Neutrophil (primary cell): ENCODE results near the gene ZNF217.
"Not testable (repeated sequence)": the region's sequence is repeated elsewhere in the genome, so short reads cannot be mapped to it uniquely, and the experiment has no call there.

Experiments
- H3K27ac ChIP-seq: fragments of 200-600 bp; sonication (generic); 2 replicates; pipeline ENCODE4 v1.5.1; 2016; ENCODE audit warnings: mild to moderate bottlenecking, moderate library complexity
- H3K27me3 ChIP-seq: fragments of 200-600 bp; sonication (generic); 2 replicates; pipeline ENCODE4 v1.6.0; 2016; ENCODE audit warnings: mild to moderate bottlenecking
- H3K36me3 ChIP-seq: fragments of 200-600 bp; sonication (generic); 2 replicates; pipeline ENCODE4 v1.5.1; 2017
- H3K4me1 ChIP-seq, 2 experiments: fragments of 200-600 bp in 1 of 2; sonication (generic) in 1 of 2; 1 replicate in 1 of 2; 2 replicates in 1 of 2; pipeline versions ENCODE4 v1.5.1 to v1.6.1; 2013 to 2016; ENCODE audit warnings: low read depth in 1 of 2, low read length in 1 of 2, mild to moderate bottlenecking in 1 of 2, moderate library complexity in 1 of 2; ENCODE audit not compliant: control insufficient read depth in 1 of 2, insufficient read depth in 1 of 2
- H3K4me3 ChIP-seq, 2 experiments: fragments of 200-600 bp in 1 of 2; sonication (generic) in 1 of 2; 1 replicate in 1 of 2; 2 replicates in 1 of 2; pipeline ENCODE4 v1.5.1; 2013 to 2016; ENCODE audit warnings: low read depth in 1 of 2, low read length in 1 of 2, mild to moderate bottlenecking in 1 of 2, moderate library complexity in 1 of 2
- H3K9me3 ChIP-seq: fragments of 200-600 bp; sonication (generic); 2 replicates; pipeline ENCODE4 v1.5.1; 2016
- CTCF ChIP-seq: fragments of 200-600 bp; sonication (generic); IDR thresholded peaks from 2 replicates; pipeline ENCODE4 v1.5.1; 2016; ENCODE audit warnings: antibody characterized with exemption

The ZNF217 gene

GRCh38 chr20:53622247-53623133 is 28.9 kb upstream of the ZNF217 start:
- TF ChIP-seq CTCF, result no peak
- Histone ChIP-seq H3K4me3 (peak overlapping the region; percentile 43 to 58), H3K27me3 (no peaks in the 10 kb centered on the region), H3K36me3 (no peaks in the 10 kb centered on the region), H3K4me1 (peaks cover 61 to 74% of the 10 kb centered on the region in 2 experiments), H3K9me3 (no peaks in the 10 kb centered on the region), H3K27ac (peak overlapping the region; percentile 94)

- Histone ChIP-seq H3K9me3 (no peaks in the 10 kb centered on the region), H3K4me3 (peak overlapping the region; percentile 2 to 43), H3K4me1 (peaks cover 61 to 74% of the 10 kb centered on the region in 2 experiments), H3K36me3 (no peaks in the 10 kb centered on the region), H3K27me3 (no peaks in the 10 kb centered on the region), H3K27ac (peak overlapping the region; percentile 94)
- no peak for TF ChIP-seq CTCF
These were observed 28.0 kb upstream of the ZNF217 start for GRCh38 chr20:53621482-53622246.

GRCh38 chr20:53618490-53619000 is 24.9 kb upstream of the ZNF217 start:
- H3K27me3 ChIP-seq, H3K36me3 ChIP-seq: not testable (repeated sequence)

GRCh38 chr20:53617791-53618489 is 24.3 kb upstream of the ZNF217 start:
- Histone ChIP-seq H3K36me3 (no peaks in the 10 kb centered on the region), H3K9me3 (no peaks in the 10 kb centered on the region), H3K27me3 (no peaks in the 10 kb centered on the region), H3K4me3 (no peak overlapping the region), H3K27ac (no peak overlapping the region), H3K4me1 (peaks cover 38 to 42% of the 10 kb centered on the region in 2 experiments)
- no peak for TF ChIP-seq CTCF

More at GRCh38 chr20:53618490-53619000, 24.9 kb upstream of the ZNF217 start:
- H3K4me1 ChIP-seq, result peaks cover 44 to 48% of the 10 kb centered on the region in 2 experiments
- H3K27ac ChIP-seq, H3K4me3 ChIP-seq, H3K9me3 ChIP-seq: not testable (repeated sequence)

- not testable (repeated sequence) for H3K9me3 ChIP-seq, H3K27me3 ChIP-seq, H3K27ac ChIP-seq, H3K4me3 ChIP-seq, H3K36me3 ChIP-seq
- peaks cover 28 to 30% of the 10 kb centered on the region in 2 experiments for H3K4me1 ChIP-seq
These were observed 22.9 kb upstream of the ZNF217 start for GRCh38 chr20:53616489-53616888.

- Histone ChIP-seq H3K27me3 (no peaks in the 10 kb centered on the region), H3K4me3 (no peak overlapping the region), H3K9me3 (no peaks in the 10 kb centered on the region), H3K27ac (no peak overlapping the region), H3K36me3 (no peaks in the 10 kb centered on the region), H3K4me1 (peaks cover 30 to 31% of the 10 kb centered on the region in 2 experiments)
- no peak for TF ChIP-seq CTCF
These were observed 20.1 kb upstream of the ZNF217 start for GRCh38 chr20:53613748-53614147.

- not testable (repeated sequence) for H3K36me3 ChIP-seq, H3K27ac ChIP-seq, H3K9me3 ChIP-seq, H3K4me3 ChIP-seq, H3K27me3 ChIP-seq
- H3K4me1 ChIP-seq, result peaks cover 37 to 38% of the 10 kb centered on the region in 2 experiments
These were observed 18.6 kb upstream of the ZNF217 start for GRCh38 chr20:53612289-53612688.
